Measurements from ENCODE around the gene PALLD.

DNA sequence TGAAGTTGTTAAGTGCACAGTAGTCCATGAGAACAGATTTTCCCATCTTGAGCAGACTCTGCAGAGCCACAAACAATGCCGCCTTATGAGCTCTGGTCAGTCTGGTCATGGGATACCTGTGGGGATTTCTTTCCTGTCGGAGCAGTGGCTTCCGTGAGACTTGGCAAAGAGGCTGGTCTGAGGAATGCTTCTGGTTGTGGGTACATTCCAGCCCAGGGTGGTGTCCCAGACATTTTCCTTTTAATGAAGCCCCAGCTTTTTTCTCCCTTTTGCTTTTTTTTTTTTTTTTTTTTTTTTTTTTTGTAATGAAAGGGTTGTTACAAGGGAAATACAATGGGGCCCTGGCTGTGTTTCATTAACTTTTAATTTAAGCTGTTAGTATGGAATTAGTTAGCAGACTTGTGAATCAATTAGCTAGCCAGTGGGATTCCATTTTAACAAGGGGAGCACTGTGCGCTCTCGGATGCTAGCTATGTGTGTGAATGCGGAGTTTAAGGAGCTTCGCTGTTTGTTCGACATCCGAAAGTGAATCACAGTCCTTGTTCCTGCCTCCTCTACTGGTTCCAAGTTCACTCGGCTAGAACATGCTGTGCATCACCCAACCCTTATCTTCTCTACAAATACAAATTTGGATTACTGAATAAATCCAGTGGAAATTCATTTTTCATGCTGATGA is 288.1 kb downstream of the PALLD start:
- TF ChIP-seq, protein P1, sequence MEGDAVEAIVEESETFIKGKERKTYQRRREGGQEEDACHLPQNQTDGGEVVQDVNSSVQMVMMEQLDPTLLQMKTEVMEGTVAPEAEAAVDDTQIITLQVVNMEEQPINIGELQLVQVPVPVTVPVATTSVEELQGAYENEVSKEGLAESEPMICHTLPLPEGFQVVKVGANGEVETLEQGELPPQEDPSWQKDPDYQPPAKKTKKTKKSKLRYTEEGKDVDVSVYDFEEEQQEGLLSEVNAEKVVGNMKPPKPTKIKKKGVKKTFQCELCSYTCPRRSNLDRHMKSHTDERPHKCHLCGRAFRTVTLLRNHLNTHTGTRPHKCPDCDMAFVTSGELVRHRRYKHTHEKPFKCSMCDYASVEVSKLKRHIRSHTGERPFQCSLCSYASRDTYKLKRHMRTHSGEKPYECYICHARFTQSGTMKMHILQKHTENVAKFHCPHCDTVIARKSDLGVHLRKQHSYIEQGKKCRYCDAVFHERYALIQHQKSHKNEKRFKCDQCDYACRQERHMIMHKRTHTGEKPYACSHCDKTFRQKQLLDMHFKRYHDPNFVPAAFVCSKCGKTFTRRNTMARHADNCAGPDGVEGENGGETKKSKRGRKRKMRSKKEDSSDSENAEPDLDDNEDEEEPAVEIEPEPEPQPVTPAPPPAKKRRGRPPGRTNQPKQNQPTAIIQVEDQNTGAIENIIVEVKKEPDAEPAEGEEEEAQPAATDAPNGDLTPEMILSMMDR (IDR thresholded peaks at IDR 0.05; ENCODE audit: extremely low read depth in 1 of 2, insufficient read depth in 1 of 2, low read depth in 1 of 2, low read length in 2 of 2) = no peak
- TF ChIP-seq POLR2AphosphoS5 (IDR thresholded peaks at IDR 0.05; ENCODE audit: insufficient read depth, low read depth, low read length) (no peak), FOS (IDR thresholded peaks at IDR 0.05; ENCODE audit: borderline replicate concordance, insufficient read depth, low read length) (no peak), GATA2 (IDR thresholded peaks at IDR 0.05; ENCODE audit: insufficient read depth, insufficient read length, low read depth, low read length) (no peak)
- TF ChIP-seq, protein P2, sequence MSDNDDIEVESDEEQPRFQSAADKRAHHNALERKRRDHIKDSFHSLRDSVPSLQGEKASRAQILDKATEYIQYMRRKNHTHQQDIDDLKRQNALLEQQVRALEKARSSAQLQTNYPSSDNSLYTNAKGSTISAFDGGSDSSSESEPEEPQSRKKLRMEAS (IDR thresholded peaks at IDR 0.05; ENCODE audit: insufficient read depth, insufficient read length) = no peak

Measured in endothelial cell of umbilical vein (primary cell).